ENCODE measurements around the gene IGSF9B. TPM values are rescaled to one million over a fixed set of nuclear protein-coding genes. Genes with fewer than 3 reads are reported as not detected.

Gene IGSF9B
- total RNA-seq, 4 donors from 2014 or later = 24.1 to 120 (median 43.3) TPM

GRCh38 chr11:133872160-133872559 is 84.6 kb downstream of the IGSF9B start:
- H3K36me3 ChIP-seq = no peaks in the 10 kb centered on the region
- H3K27ac ChIP-seq = no peak overlapping the region
- H3K9me3 ChIP-seq = peaks cover 0 to 4% (median 0%) of the 10 kb centered on the region in 3 donors
- no peaks in the 10 kb centered on the region for H3K27me3 ChIP-seq
- H3K4me3 ChIP-seq = no peak overlapping the region
- no peak for TF ChIP-seq CTCF (IDR thresholded peaks at IDR 0.05)
- no peak for TF ChIP-seq EP300 (IDR thresholded peaks at IDR 0.05)
- TF ChIP-seq POLR2A (IDR thresholded peaks at IDR 0.05) = no peak
- TF ChIP-seq POLR2AphosphoS5 (IDR thresholded peaks at IDR 0.05) = no peak
- no peaks in the 10 kb centered on the region for H3K4me1 ChIP-seq
- WGBS, 2 donors (ENCODE audit: low coverage in 1 of 2) = 0 to 56% methylated on average over 1 of the region's 1 CpG
- ATAC-seq = no peak

GRCh38 chr11:133867456-133867855 is 89.3 kb downstream of the IGSF9B start:
- no peak overlapping the region for H3K4me3 ChIP-seq
- no peak for ATAC-seq
- no peaks in the 10 kb centered on the region for H3K4me1 ChIP-seq
- H3K9me3 ChIP-seq = no peaks in the 10 kb centered on the region
- TF ChIP-seq CTCF (IDR thresholded peaks at IDR 0.05) (no peak), POLR2A (IDR thresholded peaks at IDR 0.05) (no peak), EP300 (IDR thresholded peaks at IDR 0.05) (no peak), POLR2AphosphoS5 (IDR thresholded peaks at IDR 0.05) (no peak)
- H3K27me3 ChIP-seq = peaks cover 18% of the 10 kb centered on the region
- no peak overlapping the region for H3K27ac ChIP-seq
- H3K36me3 ChIP-seq = no peaks in the 10 kb centered on the region

- H3K4me3 ChIP-seq = no peak overlapping the region
Observed at GRCh38 chr11:133865466-133865865, 91.3 kb downstream of the IGSF9B start.

GRCh38 chr11:133864756-133865155 is 92.0 kb downstream of the IGSF9B start:
- ATAC-seq = no peak
- Histone ChIP-seq H3K36me3 (no peaks in the 10 kb centered on the region), H3K9me3 (no peaks in the 10 kb centered on the region), H3K4me3 (no peak overlapping the region), H3K27me3 (peaks cover 26% of the 10 kb centered on the region), H3K4me1 (no peaks in the 10 kb centered on the region), H3K27ac (no peak overlapping the region)
- 73 to 100% methylated on average over 2 to 7 of the region's 26 CpGs for WGBS, 2 donors (ENCODE audit: low coverage in 1 of 2)
- no peak for TF ChIP-seq POLR2AphosphoS5 (IDR thresholded peaks at IDR 0.05)
- TF ChIP-seq CTCF (IDR thresholded peaks at IDR 0.05) = no peak
- TF ChIP-seq POLR2A (IDR thresholded peaks at IDR 0.05) = no peak
- TF ChIP-seq EP300 (IDR thresholded peaks at IDR 0.05) = no peak

More at GRCh38 chr11:133865466-133865865, 91.3 kb downstream of the IGSF9B start:
- H3K27me3 ChIP-seq = peaks cover 26% of the 10 kb centered on the region
- no peak for ATAC-seq
- 95 to 98% methylated on average over 8 of the region's 11 CpGs for WGBS, 2 donors (ENCODE audit: low coverage in 1 of 2)
- H3K36me3 ChIP-seq = no peaks in the 10 kb centered on the region
- no peaks in the 10 kb centered on the region for H3K4me1 ChIP-seq
- H3K27ac ChIP-seq = no peak overlapping the region
- TF ChIP-seq CTCF (IDR thresholded peaks at IDR 0.05) = no peak
- no peak for TF ChIP-seq EP300 (IDR thresholded peaks at IDR 0.05)
- TF ChIP-seq POLR2A (IDR thresholded peaks at IDR 0.05) = no peak
- TF ChIP-seq POLR2AphosphoS5 (IDR thresholded peaks at IDR 0.05) = no peak
- no peaks in the 10 kb centered on the region for H3K9me3 ChIP-seq

- H3K4me3 ChIP-seq = no peak overlapping the region
- no peaks in the 10 kb centered on the region for H3K9me3 ChIP-seq
- no peaks in the 10 kb centered on the region for H3K36me3 ChIP-seq
- WGBS, 2 donors (ENCODE audit: low coverage in 1 of 2) = 58 to 71% methylated on average over 6 of the region's 6 CpGs
- no peak for ATAC-seq
- H3K27ac ChIP-seq = no peak overlapping the region
- no peaks in the 10 kb centered on the region for H3K4me1 ChIP-seq
- peaks cover 26% of the 10 kb centered on the region for H3K27me3 ChIP-seq
- TF ChIP-seq EP300 (IDR thresholded peaks at IDR 0.05) (no peak), POLR2AphosphoS5 (IDR thresholded peaks at IDR 0.05) (no peak), CTCF (IDR thresholded peaks at IDR 0.05) (no peak)
Observed at GRCh38 chr11:133860151-133860550, 96.6 kb downstream of the IGSF9B start.

Other genes starting within 250 kb of the IGSF9B start
- gene SPATA19, start 111.5 kb downstream of the IGSF9B start, total RNA-seq = not detected
- gene JAM3, start 112.1 kb upstream of the IGSF9B start, total RNA-seq = 100 to 1,000 TPM in 3 of 4 donors, 10 to 100 TPM in 1; 91.0 to 163 (median 104) TPM

All from gastroesophageal sphincter (tissue), 4 donors.